ENCODE data around the gene HSPA12B. TPM values are rescaled to one million over a fixed set of nuclear protein-coding genes. Genes with fewer than 3 reads are reported as not detected.

Gene HSPA12B
- total and polyA plus RNA-seq, 8 donors, result 14.6 to 31.8 (median 22.9) TPM

DNA sequence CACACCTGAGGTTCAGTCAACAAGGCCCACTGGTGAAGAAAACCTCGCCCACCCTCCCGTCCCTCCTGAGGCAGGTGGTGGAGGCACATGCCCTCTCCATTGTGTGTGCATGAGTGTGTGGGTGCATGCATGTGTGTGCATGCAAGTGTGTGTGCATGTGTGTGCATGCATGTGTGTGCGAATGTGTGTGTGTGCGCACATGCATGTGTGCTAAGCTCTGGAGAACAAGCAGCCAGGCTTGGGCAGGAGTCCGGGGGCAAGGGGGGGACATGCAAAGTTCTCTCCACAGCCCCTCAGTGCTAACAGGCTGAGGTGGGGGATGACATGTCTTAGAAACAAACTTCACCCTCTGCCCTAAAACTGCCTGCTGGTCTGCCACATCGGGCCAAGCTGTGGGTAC lies 3.1 kb upstream of the HSPA12B start:
- Histone ChIP-seq H3K27me3 (peaks cover 5 to 79% of the 10 kb centered on the region in 2 donors), H3K36me3 (no peaks in the 10 kb centered on the region), H3K27ac (no peak overlapping the region), H3K4me3 (no peak overlapping the region), H3K4me1 (peaks cover 6 to 11% of the 10 kb centered on the region in 2 donors), H3K9me3 (no peaks in the 10 kb centered on the region)
- TF ChIP-seq, protein P1, sequence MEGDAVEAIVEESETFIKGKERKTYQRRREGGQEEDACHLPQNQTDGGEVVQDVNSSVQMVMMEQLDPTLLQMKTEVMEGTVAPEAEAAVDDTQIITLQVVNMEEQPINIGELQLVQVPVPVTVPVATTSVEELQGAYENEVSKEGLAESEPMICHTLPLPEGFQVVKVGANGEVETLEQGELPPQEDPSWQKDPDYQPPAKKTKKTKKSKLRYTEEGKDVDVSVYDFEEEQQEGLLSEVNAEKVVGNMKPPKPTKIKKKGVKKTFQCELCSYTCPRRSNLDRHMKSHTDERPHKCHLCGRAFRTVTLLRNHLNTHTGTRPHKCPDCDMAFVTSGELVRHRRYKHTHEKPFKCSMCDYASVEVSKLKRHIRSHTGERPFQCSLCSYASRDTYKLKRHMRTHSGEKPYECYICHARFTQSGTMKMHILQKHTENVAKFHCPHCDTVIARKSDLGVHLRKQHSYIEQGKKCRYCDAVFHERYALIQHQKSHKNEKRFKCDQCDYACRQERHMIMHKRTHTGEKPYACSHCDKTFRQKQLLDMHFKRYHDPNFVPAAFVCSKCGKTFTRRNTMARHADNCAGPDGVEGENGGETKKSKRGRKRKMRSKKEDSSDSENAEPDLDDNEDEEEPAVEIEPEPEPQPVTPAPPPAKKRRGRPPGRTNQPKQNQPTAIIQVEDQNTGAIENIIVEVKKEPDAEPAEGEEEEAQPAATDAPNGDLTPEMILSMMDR (IDR thresholded peaks at IDR 0.05), result no peak
- ATAC-seq (no peak), DNase-seq (no peak)
- intact Hi-C loops (cut with DNase I), result no loop called here

DNA sequence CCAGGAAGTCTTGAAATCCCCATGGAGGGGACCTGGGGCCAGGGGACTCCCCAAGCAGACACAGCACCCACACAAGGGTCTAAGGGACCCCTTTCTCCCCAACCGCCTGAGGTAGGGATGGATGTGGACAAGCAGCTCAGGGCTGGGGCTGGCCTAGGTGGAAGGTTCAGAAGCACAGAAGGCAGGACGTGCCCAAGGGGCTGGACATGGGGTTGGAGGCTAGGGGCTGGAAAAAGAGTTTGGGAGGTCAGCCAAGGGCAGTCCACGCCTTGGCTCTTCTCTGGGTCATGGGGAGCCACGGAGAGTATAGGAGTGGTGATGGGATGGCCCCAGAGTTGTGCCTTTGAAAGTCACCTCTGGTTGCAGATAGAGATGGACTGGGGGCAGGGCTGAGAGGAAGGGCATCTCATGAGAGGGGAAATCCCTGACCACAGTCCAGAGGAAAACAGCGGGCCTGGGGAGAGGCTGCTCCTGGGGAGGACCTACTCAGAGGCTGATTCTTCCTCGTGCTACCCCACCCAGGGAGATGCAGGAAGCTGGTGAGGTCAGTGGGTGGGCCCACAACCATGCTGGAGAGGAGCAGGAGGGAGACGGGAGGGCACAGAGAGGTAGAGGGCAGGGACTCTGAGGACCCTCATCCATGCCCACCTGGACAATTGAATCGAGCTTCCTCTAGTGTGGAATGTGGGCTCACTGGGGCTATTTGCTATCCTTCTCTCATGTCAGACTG lies 2.5 kb upstream of the HSPA12B start:
- TF ChIP-seq, protein P1 (IDR thresholded peaks at IDR 0.05), result no peak
- H3K27me3 ChIP-seq, result peaks cover 5 to 79% of the 10 kb centered on the region in 2 donors
- no peak overlapping the region for H3K27ac ChIP-seq
- intact Hi-C loops (cut with DNase I), result no loop called here
- H3K4me3 ChIP-seq, result no peak overlapping the region
- ATAC-seq, result no peak
- no peaks in the 10 kb centered on the region for H3K9me3 ChIP-seq
- DNase-seq, result no peak
- peaks cover 6 to 11% of the 10 kb centered on the region in 2 donors for H3K4me1 ChIP-seq
- H3K36me3 ChIP-seq, result no peaks in the 10 kb centered on the region

GRCh38 chr20:3730803-3731672 lies 1.4 kb upstream of the HSPA12B start:
- no peak overlapping the region for H3K4me3 ChIP-seq
- H3K36me3 ChIP-seq, result no peaks in the 10 kb centered on the region
- ATAC-seq (no peak), DNase-seq (no peak)
- H3K9me3 ChIP-seq, result no peaks in the 10 kb centered on the region
- intact Hi-C loops (cut with DNase I), result no loop called here
- TF ChIP-seq, protein P1 (IDR thresholded peaks at IDR 0.05), result no peak
- H3K27me3 ChIP-seq, result peaks cover 5 to 73% of the 10 kb centered on the region in 2 donors
- peaks cover 6 to 15% of the 10 kb centered on the region in 2 donors for H3K4me1 ChIP-seq
- peak overlapping the region in 1 of 2 donors; percentile 18 for H3K27ac ChIP-seq

GRCh38 chr20:3731944-3732326 lies 550 bp upstream of the HSPA12B start:
- no peaks in the 10 kb centered on the region for H3K36me3 ChIP-seq
- no peak for ATAC-seq
- H3K27ac ChIP-seq, result peak overlapping the region in 1 of 2 donors; percentile 55

More at GRCh38 chr20:3731944-3732326, 550 bp upstream of the HSPA12B start:
- H3K9me3 ChIP-seq, result no peaks in the 10 kb centered on the region
- intact Hi-C loops (cut with DNase I), result no loop called here
- TF ChIP-seq, protein P1 (IDR thresholded peaks at IDR 0.05), result no peak
- H3K4me3 ChIP-seq, result no peak overlapping the region
- H3K4me1 ChIP-seq, result peaks cover 6 to 24% of the 10 kb centered on the region in 2 donors
- no peak for DNase-seq
- H3K27me3 ChIP-seq, result peaks cover 5 to 64% of the 10 kb centered on the region in 2 donors

Measured in left lung (tissue), 10 donors.